A549 treated with dexamethasone at 1 μM for 4 hours (cell line): ENCODE results near the gene OR52I2. TPM values are rescaled to one million over a fixed set of nuclear protein-coding genes. Genes with fewer than 3 reads are reported as not detected.

Experiments
- total RNA-seq: library from RNA; stranded (reverse); fragments of 200-300 nt; extraction: Qiagen RNA extraction; gene quantifications from 5 replicates; pipeline ENCODE4 v1.2.3, GENCODE V29; 2022

The OR52I2 gene
- not detected in 5 replicates for total RNA-seq

DNA sequence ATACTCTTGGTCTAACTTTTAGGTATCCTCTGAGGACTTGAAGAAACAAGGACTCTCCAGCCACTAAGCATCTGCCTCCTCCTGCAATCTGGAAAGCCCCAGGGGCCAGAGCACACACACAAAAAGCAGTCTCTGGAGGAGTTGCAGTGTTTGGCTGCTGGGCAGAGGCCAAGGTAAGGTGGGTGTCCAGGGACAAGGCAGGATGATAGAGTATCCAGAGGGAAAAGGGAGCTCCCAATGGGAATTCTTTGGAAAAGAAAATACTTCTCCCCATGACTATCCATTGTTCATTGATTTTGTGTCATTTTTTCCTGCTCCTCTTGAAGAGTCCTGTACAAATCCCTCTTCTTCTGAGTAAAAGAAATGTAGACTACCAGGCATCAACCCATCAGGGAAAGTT is at the start of gene OR52I2:
Gene OR52I2 (plus strand): TSS at position 301 of the 400 bp plus-strand sequence.

DNA sequence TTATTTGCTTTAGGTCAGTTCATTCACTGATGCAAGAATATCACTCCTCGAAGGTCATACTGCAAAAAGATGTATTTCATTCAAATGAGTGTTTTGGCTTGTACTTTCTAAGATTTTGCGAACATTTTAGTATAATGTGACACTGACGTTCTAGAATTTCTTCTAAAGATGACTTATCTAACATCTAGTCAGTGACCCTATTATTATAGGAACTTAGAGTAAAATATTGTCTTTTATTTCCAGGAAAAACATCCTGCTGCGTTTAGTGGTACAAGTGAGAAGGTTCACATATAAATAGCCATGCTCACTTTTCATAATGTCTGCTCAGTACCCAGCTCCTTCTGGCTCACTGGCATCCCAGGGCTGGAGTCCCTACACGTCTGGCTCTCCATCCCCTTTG is 36.7 kb upstream of the OR52I2 start, which contains the start of gene OR52M1:
Gene OR52M1 (plus strand): TSS at position 301 of the 400 bp plus-strand sequence. CDS start 0 bp downstream, at position 301.

DNA sequence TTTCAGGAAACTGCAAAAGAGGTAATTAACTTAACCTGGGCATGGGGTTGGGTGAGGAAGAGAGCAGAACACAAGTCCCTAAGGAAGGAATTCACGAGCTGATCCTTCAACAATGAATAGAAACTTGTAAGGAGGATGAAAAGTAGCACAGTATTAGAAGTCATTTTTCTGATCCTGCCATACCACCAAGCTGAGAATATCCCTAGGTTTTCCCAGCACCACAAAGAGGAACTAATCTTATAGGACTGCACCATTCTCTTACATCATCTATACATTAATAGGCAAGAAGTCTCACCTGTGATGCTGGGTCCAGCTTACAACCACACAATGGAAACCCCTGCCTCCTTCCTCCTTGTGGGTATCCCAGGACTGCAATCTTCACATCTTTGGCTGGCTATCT is 12.2 kb downstream of the OR52I2 start, which contains the start of gene OR52I1:
Gene OR52I1 (plus strand): TSS at position 301 of the 400 bp plus-strand sequence. CDS start 0 bp downstream, at position 301.

DNA sequence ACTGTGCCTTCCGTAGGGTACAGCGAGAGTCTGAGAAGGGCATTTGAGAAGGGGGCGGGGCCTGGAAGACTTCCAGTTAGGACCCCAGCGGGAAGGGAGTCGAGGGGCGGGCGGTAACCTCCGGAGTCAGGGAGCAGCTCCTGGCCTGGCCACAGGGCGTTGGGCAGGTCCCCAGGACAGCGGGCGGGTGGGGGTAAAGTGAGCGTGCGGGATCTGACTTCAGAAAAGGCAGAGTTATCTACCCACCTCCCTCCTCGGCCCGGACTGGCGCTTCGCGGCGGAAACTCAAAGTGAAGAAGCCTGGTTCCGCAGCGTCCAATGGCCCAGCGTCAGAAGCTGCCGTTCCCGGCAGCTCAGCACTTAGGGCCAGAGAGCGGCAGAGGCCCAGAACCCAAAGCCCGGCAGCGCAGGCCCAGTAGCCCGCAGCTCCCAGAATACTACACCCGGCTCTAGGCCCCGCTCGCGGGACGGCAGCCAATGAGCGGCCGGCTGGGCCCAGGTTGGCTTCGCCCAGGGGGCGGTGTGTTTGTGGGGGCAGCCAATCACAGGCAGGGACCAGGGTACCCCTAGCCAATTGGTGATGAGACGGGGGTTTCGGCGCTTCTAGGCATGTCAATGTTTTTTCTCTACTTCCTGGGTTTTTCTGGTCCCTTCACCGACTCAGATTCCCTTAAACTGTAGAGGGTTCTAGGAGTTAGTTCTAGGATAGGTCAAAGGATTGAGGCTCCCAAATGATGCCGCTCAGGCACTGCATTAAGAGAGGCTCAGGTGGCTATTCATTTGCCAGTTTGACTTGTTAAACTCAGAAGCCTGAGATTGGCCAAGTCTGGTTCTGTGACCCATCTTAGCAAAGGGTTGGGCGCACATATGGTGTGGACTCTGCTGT is 26.5 kb downstream of the OR52I2 start, which contains the start of gene TRIM68:
Gene TRIM68 (minus strand): TSS at position 451 of the 886 bp plus-strand sequence. CDS start 2,727 bp downstream, outside the sequence.

DNA sequence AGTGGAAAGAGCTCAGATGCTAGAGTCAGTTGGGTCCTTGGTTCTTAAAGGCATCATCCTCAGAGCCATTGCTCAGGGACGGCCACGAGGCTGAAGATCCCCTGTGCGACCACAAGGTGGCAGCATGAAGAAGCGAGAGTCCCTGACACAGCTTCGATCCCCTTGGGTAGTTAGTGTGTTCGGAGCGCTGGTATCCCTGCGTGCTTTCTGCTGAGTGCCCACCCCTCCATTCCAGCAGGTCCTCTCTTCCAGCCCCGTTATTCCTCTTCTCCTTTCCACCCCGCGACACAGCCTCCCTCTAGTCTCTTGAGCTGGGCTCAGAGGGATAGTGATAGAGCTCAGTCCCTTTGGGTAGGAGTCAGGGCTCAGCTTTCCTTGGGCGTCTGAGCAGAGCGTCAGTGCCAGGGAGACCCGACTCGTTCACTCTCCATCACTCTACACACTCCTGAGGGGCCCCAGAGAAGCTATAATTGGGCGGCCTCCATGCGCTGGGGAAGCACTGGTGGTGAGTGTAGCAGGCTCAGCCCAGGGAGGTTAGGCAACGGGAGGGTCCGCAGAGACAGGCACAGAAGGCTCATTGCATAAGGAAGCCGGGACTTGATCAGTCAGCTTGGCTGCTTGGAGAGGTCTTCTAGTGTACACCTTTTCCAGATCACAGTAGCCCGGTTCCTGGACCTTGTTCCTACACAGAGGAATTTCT is 55.6 kb downstream of the OR52I2 start, which contains the start of gene OR51D1:
Gene OR51D1 (plus strand): TSS at position 516 of the 700 bp plus-strand sequence. CDS start 2,314 bp downstream, outside the sequence.

Other genes with a start within 250 kb of the OR52I2 start
- gene OR52B4, start 213.4 kb upstream of the OR52I2 start, total RNA-seq, result not detected in 5 replicates
- 18.2 to 24.7 TPM (median 23.6 TPM) in 5 replicates for gene TRIM21, start 188.0 kb upstream of the OR52I2 start, total RNA-seq
- not detected in 5 replicates for gene OR52K2, start 132.4 kb upstream of the OR52I2 start, total RNA-seq
- gene OR52K1, start 99.1 kb upstream of the OR52I2 start, total RNA-seq, result not detected in 5 replicates
- not detected in 5 replicates for gene OR52M1, start 36.6 kb upstream of the OR52I2 start, total RNA-seq
- gene OR52I1, start 12.3 kb downstream of the OR52I2 start, total RNA-seq, result not detected in 5 replicates
- gene TRIM68, start 26.5 kb downstream of the OR52I2 start, total RNA-seq, result 7.7 to 10.1 TPM (median 9.7 TPM) in 5 replicates
- not detected in 5 replicates for gene OR51D1, start 55.7 kb downstream of the OR52I2 start, total RNA-seq
- not detected in 5 replicates for gene OR51E1, start 62.2 kb downstream of the OR52I2 start, total RNA-seq
- gene OR51E2, start 116.1 kb downstream of the OR52I2 start, total RNA-seq, result not detected in 5 replicates
- gene MMP26, start 123.0 kb downstream of the OR52I2 start, total RNA-seq, result not detected in 5 replicates
- gene OR51F1, start 188.2 kb downstream of the OR52I2 start, total RNA-seq, result not detected in 5 replicates
- not detected in 5 replicates for gene OR52R1, start 222.6 kb downstream of the OR52I2 start, total RNA-seq
- gene OR51F2, start 239.6 kb downstream of the OR52I2 start, total RNA-seq, result not detected in 5 replicates